GM19372 (cell line): ENCODE results near the gene SPACA9.

Source experiments
- ATAC-seq: cut with Tn5 transposase; IDR thresholded peaks from one replicate; pipeline ENCODE4 v1.9.1; 2021; ENCODE audit warnings: mild to moderate bottlenecking, low read depth, moderate library complexity; ENCODE audit not compliant: unreplicated experiment

SPACA9 gene

GRCh38 chr9:132888151-132888550, 9.5 kb downstream of the SPACA9 start:
- no peak for ATAC-seq

- ATAC-seq = no peak
Measured at GRCh38 chr9:132892400-132892799, 13.7 kb downstream of the SPACA9 start.

GRCh38 chr9:132894346-132894745, 15.6 kb downstream of the SPACA9 start:
- ATAC-seq = no peak

- ATAC-seq = no peak
Measured at GRCh38 chr9:132894862-132895835, 16.5 kb downstream of the SPACA9 start.

GRCh38 chr9:132896264-132896663, 17.6 kb downstream of the SPACA9 start:
- ATAC-seq = no peak

GRCh38 chr9:132896906-132897305, 18.2 kb downstream of the SPACA9 start:
- no peak for ATAC-seq

- no peak for ATAC-seq
Measured at GRCh38 chr9:132898051-132898450, 19.4 kb downstream of the SPACA9 start.

GRCh38 chr9:132901858-132902831, 23.4 kb downstream of the SPACA9 start:
- peak; percentile 53 for ATAC-seq

- no peak for ATAC-seq
Measured at GRCh38 chr9:132903574-132904492, 25.1 kb downstream of the SPACA9 start.

GRCh38 chr9:132905726-132906125, 27.0 kb downstream of the SPACA9 start:
- no peak for ATAC-seq

GRCh38 chr9:132908635-132909034, 29.9 kb downstream of the SPACA9 start:
- ATAC-seq = no peak

- no peak for ATAC-seq
Measured at GRCh38 chr9:132909311-132909710, 30.6 kb downstream of the SPACA9 start.

- no peak for ATAC-seq
Measured at GRCh38 chr9:132910376-132910775, 31.7 kb downstream of the SPACA9 start.

- ATAC-seq = no peak
Measured at GRCh38 chr9:132912131-132912530, 33.4 kb downstream of the SPACA9 start.

GRCh38 chr9:132914924-132915323, 36.2 kb downstream of the SPACA9 start:
- no peak for ATAC-seq

- no peak for ATAC-seq
Measured at GRCh38 chr9:132919614-132920268, 41.0 kb downstream of the SPACA9 start.

GRCh38 chr9:132923346-132923902, 44.7 kb downstream of the SPACA9 start:
- ATAC-seq = no peak

GRCh38 chr9:132927704-132928103, 49.0 kb downstream of the SPACA9 start:
- ATAC-seq = no peak

GRCh38 chr9:132931178-132931735, 52.6 kb downstream of the SPACA9 start:
- no peak for ATAC-seq
